GM19238 (cell line): ENCODE results near the gene TMPRSS6.
A peak's percentile ranks its signal among the peaks of the same experiment; 100 is the strongest.

Source experiments
- DNase-seq: peaks from one replicate; pipeline ENCODE4 v3.0.0; 2011; ENCODE audit warnings: low spot score; ENCODE audit not compliant: insufficient read length

Gene TMPRSS6

DNA sequence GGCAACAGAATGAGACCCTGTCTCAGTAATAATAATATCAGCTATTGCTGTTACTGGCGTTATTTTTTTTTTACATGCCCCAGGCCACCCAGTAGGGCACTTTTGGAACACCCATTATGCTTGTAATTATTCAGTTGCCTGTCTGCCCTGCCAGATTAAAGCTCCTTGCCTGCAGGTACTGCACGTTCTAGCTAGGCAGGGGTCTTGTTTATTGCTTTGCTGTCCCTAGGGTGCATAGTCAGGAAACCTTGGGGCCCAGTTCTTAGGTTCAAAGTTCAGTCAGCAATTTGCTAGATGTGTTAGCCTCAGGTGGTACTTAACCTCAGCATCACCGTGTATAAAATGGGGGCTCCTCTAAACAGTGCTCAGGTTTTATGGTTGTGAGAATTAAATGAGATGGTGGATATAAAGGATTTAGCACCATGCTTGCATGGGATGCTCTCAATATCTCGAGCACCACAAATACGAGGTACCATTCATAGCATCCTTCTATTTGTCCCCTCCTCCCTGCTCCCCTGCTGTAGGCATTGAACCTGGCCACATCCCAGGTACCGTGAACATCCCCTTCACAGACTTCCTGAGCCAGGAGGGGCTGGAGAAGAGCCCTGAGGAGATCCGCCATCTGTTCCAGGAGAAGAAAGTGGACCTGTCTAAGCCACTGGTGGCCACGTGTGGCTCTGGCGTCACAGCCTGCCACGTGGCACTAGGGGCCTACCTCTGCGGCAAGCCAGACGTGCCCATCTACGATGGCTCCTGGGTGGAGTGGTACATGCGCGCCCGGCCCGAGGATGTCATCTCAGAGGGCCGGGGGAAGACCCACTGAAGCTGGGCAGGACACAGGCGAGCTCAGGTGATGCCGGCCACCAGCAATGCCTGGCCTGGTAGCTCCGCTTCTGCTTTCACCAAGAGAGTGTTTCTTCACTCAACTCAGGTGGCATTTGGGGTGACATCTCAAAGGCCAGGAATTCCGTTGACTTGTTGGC lies 80.5 kb downstream of the TMPRSS6 start:
- no peak for DNase-seq

DNA sequence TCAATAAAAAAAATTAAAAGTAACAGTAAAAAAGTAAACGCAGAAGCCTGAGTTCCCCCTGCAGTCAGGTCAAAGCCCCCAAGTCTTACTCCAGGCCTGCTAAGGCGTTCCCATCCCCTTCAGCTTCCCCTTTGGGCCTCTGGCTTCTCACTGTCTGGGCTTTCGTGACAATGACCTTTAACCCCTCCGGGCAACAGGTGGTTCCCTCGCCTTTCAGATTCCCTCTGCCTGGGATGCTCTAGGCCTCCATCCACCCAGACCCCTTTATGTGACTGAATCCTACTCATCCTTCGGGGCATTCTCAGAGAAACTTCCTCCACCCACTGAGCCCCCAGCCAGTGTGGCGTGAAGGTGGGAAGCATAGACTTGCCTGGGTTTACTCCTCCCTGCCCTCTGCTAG lies 82.0 kb downstream of the TMPRSS6 start:
- DNase-seq, result no peak

DNA sequence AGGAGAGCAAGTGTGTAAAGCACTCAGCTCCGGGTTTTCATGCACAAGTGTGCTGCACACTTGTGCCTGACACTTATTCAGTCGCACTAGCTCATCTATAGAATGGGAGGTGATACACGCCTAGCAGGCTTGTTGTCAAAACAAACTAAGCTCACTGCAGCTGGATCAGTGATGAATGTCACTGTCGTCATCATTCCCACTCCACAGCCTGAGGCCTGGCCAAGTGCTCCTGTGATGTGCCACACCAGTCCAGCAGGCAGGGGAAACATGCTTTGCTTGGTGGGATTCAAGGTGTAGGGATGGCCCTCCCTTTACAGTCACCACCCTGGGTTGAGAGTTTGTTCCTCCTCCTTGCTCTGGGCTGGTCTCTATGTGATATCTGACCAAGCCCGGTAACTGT lies 83.2 kb downstream of the TMPRSS6 start:
- DNase-seq, result no peak

DNA sequence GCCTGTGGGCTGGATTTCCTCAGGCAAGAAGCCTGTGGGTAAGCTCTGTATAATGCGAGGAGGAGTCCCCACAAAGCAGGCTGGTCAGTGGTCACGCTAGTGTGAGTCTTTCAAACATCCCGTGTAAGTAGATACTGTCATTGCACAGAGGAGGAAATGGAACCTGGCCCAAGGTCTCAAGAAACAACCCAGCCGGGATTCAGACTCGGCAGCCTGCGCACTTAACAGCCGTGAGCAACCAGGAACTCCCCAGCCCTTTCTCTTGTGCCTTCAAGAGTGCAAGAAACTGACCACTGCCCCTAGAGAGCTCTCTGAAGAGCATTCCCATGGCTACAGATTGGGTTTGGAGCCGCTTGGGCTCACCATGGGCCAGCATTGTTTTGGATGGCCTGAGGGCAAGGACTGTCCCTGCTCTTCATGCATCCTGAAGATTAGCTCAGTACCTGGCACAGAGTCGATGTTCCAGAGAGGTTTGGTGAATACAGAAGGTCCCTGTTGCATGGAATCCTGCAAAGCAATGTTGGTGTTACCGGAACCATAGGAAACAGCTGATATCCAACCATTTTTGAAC lies 83.9 kb downstream of the TMPRSS6 start:
- no peak for DNase-seq

DNA sequence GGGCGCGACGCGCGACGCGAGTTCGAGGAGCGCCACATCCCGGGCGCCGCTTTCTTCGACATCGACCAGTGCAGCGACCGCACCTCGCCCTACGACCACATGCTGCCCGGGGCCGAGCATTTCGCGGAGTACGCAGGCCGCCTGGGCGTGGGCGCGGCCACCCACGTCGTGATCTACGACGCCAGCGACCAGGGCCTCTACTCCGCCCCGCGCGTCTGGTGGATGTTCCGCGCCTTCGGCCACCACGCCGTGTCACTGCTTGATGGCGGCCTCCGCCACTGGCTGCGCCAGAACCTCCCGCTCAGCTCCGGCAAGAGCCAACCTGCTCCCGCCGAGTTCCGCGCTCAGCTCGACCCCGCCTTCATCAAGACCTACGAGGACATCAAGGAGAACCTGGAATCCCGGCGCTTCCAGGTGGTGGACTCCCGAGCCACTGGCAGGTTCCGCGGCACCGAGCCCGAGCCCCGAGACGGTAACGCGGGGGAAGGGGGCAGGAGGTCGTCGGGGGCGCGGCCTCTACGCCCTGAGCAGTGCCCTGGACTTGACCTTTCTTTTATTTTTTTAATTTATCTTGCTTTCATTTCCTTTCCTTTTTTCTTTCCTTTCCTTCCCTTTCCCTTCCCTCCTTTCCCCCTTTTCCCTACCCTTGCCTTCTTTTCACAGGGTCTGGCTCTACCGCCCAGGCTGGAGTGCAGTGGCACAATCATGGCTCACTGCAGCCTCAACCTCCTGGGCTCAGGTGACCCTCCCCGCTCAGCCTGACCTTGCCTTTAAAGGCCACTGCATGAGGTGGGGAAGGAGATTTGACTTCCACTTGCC lies 85.0 kb downstream of the TMPRSS6 start:
- no peak for DNase-seq

DNA sequence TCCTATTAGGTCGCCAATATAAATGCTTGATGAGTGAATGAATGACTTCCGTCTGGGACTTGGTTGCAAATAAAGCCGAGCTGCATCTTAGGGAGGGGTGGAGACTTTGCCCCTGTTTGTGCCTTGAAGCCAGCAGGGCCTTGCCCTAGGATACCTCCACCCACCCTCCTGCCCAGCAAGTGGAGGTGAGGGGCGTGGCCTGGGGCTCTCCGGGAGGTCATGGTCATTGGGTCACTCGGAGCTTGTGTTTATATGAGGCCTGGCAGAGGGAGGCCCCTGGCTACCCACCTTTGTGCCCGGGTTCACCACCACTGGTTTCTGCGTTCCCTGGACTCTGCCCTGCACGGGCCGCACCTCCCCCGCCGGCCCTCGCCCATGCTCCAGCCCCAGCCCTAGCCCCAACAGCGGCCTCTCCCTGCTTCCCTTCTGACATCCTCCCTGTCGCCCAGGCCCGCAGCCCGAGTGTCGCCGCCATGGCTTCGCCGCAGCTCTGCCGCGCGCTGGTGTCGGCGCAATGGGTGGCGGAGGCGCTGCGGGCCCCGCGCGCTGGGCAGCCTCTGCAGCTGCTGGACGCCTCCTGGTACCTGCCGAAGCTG lies 85.7 kb downstream of the TMPRSS6 start:
- DNase-seq, result no peak

DNA sequence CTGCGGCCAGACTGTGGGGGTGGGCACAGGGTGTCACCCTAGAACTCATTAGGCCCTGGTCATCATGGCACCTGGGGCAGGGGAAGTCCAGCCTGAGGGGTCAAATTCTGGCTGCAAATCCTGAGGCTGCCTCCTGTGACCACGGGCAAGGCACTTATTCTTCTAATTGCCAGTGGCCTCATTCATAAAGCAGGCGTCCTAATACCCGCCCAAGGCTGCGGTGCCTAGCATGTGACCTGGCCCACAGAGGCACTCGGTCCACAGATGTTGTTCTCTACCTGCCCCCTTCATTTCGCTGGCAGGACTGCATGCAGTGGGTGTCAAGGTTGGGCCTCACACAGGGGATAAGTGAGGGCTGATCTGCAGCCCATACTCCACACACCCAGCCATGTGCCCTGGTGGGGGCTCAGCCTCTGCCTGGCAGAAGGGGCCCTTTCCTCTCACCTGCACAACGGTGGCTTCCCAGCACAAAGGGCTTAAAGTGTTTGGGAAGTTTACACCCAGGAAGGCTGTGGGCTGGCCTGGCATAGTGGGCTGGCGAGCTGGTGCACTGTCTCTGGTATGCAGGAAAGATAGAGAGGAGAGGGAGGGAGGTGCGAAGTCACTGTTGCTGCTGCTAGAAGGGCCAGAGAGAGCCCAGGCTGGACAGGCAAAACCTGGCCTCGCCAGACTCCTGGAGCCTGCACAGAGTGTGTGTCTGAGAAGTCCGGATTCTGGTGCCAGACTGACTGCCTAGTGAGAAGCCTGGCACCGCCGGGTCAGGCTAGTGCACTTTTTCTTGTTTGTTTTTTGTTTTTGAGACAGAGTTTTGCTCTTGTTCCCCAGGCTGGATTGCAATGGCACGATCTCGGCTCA lies 86.8 kb downstream of the TMPRSS6 start:
- no peak for DNase-seq

DNA sequence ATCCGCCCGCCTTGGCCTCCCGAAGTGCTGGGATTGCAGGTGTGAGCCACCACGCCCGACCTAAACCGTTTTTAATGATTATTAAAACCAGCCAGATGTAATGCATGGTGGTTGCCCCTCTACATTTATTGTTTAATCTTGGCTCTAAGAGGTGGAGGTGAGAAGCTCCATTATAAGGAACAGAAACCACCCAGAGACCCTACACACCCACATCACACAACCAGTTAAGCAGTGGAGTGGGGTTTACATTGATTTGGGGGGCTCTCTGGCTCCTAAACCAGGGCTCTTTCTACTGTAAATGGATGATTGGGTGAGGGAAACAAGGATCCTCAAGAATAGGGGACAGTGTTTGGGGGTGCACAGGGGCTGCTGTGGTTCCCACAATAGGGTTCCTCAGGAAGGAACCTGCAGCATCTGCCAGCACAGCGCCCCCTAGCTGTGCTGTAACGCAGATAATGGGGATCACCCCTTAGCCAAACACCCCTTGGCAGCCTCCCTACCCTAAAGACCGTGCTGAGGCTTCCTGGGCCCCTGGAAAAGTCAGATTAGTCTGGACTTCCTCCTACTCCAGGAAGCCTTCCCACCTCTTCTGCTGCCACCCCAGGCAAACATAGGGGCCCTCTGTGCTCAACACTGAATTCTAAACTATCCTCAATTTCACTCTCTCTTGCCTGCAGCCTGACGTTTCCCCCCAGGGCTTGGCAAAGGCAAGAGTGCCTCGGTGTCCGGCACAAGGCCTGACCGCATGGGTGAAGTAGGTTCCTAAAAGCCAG lies 87.6 kb downstream of the TMPRSS6 start:
- DNase-seq, result peak; percentile 68

DNA sequence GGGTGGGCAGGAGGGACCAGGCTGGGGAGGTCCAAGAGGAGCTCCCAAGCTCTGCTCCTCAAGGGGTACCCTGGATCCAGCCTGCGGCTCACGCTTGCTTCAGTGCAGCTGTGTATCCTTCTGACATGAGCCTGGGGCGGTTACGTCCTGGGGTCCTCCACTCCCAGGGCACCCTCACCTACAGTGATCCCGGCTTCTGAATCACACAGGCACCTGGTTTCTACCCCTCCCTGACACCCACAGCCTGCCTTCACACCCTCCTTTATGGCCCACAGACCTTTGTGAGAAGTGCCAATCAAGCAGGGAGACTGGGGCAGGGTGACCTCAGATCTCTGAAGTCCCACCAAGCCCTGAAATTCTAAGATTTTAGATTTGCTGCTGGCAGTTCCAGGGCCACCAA lies 88.5 kb downstream of the TMPRSS6 start:
- DNase-seq, result no peak

DNA sequence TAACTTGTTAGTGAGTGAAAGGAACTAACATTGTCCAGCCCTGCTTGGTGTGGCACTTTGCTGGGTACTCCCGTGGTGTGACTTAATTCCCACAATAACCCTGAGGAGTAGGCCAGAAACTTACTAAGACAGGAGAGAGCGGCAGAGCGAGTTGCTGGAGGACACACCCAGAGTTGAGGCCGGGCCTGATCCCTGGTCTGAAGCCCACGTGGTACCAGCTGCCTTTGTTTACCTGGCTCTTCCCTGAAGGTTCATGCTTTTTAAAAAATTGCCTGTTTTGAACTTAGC lies 89.4 kb downstream of the TMPRSS6 start:
- no peak for DNase-seq

DNA sequence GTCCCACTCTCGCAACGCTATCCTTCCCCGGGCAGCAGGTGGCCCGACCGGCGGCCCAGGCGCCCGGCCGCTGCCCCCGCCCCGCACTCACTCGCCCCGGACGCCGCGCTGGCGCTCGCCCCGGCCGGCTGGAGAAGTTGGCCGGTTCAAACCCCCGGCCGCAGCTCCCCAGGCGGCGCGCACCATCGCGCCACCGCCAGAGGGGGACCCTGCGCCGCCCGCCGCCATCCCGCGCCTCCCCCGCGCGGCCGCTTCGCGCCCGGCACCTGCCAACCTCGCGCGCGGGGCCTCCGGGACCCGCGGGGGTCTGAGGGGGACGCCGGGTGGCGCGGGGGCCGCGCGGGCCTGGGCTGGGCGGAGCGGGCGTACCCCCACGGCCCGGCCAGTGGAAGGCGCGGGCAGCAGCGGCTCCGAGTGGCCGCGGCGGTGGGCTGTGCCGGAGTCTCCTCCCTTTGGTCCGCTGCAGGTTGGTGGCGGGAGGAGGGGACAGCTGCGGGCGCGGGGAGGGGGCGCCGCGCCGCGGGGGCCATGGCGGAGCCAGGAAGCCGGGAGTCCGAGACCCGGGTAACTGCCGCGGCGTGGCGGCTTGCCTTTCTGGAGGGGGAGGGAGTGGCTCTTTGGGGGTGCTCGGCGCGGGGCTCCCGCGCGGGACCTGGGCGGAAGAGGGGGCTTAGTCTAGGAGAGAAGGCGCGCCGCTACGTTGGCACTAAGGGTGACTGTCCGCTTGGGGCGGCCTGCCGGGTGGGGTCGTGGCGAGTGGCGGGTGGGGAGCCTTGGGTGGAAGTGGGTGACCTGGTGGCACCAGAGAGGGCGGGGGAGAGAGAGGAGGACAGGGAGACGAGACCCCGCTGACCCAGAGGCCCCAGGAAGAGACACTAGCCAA lies 90.0 kb downstream of the TMPRSS6 start, which contains the start of the genes MPST and TST:
MPST (plus strand) TSS at position 434 of the 883 bp plus-strand sequence; CDS start at position 529, 95 bp downstream.
TST (minus strand) TSS at position 139 of the 883 bp plus-strand sequence. CDS start 715 bp downstream, outside the sequence.
- peak; percentile 80 for DNase-seq

DNA sequence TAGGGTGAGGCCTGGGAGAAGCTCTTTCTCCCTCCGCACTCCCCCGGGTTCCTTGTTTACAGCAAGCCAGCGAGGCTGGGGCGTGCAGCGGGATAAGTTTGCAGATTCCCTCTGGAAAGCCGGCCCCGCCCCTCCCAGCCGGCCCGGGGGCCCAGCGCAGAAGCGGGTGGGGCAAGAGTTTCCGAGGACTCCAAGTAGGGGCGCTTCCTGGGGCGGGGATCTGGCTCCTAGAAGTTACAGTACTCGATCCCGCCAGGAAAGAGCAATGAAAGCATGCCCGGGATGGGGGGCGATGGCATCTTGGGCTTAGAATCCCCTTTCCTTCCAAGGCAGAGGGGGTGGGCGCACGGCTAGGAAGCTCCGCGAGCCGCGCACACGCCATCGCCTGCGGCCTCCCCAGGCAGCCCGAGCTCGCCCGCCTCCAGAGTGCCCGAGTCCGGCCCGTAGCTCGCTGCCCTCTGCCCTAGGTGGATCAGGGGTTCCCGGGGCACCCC lies 90.7 kb downstream of the TMPRSS6 start:
- no peak for DNase-seq

DNA sequence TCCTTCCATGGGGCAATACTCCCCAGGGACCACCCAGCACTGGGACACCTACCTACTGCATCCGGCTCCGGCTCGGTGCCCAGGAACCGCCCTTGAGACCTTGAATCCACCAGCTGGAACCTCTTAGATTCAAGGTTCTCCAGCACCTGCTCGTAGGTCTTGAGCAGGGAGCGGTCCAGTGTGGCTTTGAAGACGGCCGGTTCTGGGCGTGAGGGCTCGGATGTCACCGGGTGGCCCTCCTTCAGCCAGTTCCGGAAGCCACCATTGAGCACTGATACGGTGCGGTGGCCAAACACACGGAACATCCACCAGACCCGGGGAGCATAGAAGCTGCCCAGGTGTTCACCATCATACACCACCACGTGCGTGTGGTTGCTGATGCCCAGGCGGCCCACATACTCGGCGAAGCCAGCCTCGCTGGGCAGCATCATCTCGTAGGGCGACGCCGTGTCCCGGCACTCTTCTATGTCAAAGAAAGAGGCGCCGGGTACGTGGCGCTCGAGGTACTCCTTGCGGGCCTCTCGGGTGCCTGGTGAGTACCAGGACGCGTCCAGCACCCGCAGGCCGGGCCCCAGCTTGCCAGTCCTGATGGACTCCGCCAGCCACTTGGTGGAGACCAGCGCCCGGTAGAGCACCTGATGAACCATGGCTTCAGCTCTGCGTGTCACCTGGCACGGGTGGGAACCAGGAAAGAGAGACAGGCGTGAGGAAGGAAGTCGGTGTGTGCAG lies 91.3 kb downstream of the TMPRSS6 start:
- DNase-seq, result no peak

DNA sequence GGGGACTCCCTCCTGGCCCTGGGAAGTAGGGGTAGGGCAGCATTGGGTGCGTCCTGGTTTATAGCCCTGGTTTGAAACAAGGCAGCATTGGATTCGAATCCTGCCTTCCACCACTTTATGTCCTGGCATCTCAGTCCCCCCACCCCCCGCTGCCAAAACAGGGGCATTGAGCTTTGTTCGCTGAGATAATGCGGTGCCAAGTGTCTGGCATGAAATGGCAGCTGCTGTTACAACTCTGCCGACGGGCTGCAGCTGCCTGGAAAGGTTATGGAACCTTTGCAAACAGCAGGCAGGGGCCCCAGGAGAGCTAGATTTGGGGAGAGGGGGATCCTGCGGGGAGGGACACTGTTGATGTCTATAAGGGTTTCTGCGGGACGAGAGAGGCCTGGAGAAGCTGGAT lies 92.2 kb downstream of the TMPRSS6 start:
- DNase-seq, result no peak

DNA sequence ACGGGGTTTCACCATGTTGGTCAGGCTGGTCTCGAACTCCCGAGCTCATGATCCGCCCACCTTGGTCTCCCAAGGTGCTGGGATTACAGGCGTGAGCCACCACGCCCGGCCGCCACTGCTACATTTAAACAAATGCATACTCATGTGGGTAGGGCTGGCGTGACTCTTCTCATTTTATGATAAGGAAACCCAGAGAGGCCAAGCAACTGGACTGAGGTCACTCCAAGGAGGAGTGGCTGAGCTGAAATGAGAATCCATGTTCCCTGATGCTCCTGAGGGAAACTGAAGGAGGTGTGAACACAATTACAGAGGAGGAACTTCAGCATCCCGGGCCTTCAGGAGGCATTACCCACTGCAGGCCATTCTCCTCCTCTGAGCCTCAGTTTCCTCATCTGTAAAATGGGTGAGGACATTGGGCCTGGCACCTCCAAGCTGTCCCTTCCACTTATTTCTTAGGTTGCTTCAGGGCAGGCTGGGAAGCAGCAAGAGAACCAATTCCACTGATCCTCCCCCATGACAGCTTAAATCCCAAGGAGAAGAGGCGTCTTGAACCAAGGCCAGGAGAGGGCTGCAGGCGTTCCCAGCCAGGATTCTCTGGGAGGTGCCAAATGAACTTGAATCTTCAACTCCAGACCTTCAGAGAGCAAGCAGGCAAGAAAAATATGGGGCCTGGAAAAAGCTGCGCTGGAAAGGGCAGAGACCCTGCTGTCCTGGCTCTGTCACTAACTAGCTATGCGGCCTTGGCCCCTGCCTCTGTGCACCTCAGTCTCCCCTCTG lies 93.2 kb downstream of the TMPRSS6 start:
- DNase-seq, result no peak

DNA sequence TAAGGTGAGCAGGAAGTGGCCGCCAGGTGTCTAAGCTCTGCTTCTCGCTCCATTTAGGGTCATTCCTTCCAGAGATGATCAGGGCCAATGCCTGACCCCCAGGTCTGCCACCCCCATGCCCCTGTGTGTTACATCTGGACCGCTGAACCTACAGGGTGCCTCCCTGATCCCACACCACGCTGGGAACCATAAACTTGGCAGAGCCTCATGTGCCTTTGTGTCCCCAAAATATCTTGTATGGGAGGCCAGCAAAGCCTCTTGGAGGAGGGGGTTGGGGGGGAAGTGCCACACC lies 94.0 kb downstream of the TMPRSS6 start:
- no peak for DNase-seq
